Right lobe of liver (tissue), 6 donors: ENCODE data around the gene FHIT. TPM values are rescaled to one million over a fixed set of nuclear protein-coding genes. Genes with fewer than 3 reads are reported as not detected.

Source experiments
- ATAC-seq, 4 donors: fragments of 200-7000 bp; cut with Tn5 transposase; one replicate each; pipeline ENCODE4 v1.9.1; 2020; ENCODE audit warnings: mild to moderate bottlenecking in 4 of 4, moderate library complexity in 4 of 4
- DNase-seq, 3 donors: peaks; one replicate each; pipeline ENCODE4 v3.0.0-alpha.2; 2020
- H3K27ac ChIP-seq, 3 donors: fragments of 200-600 bp; one replicate each; pipeline ENCODE4 v1.8.0; 2022
- H3K27me3 ChIP-seq, 2 donors: fragments of 200-600 bp; one replicate each; pipeline ENCODE4 v1.8.0; 2022
- H3K36me3 ChIP-seq, 4 donors: fragments of 200-600 bp; sonication (generic) in 1 of 4; one replicate each; pipeline versions ENCODE4 v1.5.1 to v1.8.0; 2017 to 2022; ENCODE audit warnings: control low read depth in 1 of 4
- H3K4me1 ChIP-seq, 4 donors: fragments of 200-600 bp; sonication (generic) in 1 of 4; one replicate each; pipeline versions ENCODE4 v1.5.1 to v1.8.0; 2017 to 2022; ENCODE audit warnings: control low read depth in 1 of 4
- H3K4me3 ChIP-seq, 3 donors: fragments of 200-600 bp; one replicate each; pipeline ENCODE4 v1.8.0; 2022
- H3K9me3 ChIP-seq, 4 donors: fragments of 200-600 bp; sonication (generic) in 1 of 4; one replicate each; pipeline versions ENCODE4 v1.5.1 to v1.8.0; 2017 to 2022; ENCODE audit warnings: control low read depth in 1 of 4
- POLR2A ChIP-seq: fragments of 450-650 bp; IDR thresholded peaks from one replicate; pipeline ENCODE4 v1.6.1; 2017; ENCODE audit warnings: antibody characterized with exemption, mild to moderate bottlenecking
- WGBS: methylation state at CpG from one replicate; pipeline ENCODE4 v1.1.6; 2018; ENCODE audit warnings: low coverage, low lambda C conversion rate; ENCODE audit not compliant: insufficient coverage; ENCODE audit errors: missing lambda C conversion rate; 5-methylcytosine and 5-hydroxymethylcytosine counted together
- intact Hi-C, 2 donors: fragments of 100-400 bp; cut with DNase I; formaldehyde crosslinking; loops; one replicate each; pipeline versions ENCODE4 v1.11.2 to v1.14.1; 2022
- total RNA-seq, 6 experiments: library from RNA; depleted of rRNA in 2 of 6; stranded (reverse); fragments of >200 nt in 2 of 6; fragmentation: NEBNext Ultra II Directional in 3 of 6; extraction: Animal tissue kit (Norgen Biotek cat#: 25700) in 3 of 6; gene quantifications; one replicate each; pipeline versions ENCODE4 v1.1.0 to v1.2.4, GENCODE V29; 2016 to 2023
- TF ChIP-seq, protein P1 (sequence below), 4 donors: fragments of 200-600 bp in 3 of 4; fragments of 450-650 bp in 1 of 4; IDR thresholded peaks; one replicate each; pipeline versions ENCODE4 v1.5.1 to v1.8.0; 2016 to 2022; ENCODE audit warnings: antibody characterized with exemption in 4 of 4, mild to moderate bottlenecking in 2 of 4
- donor health status: DM: no; HTN: yes; CAD: no.
- donor health status: DM: no; HTN: no; CAD: no.
- donor health status: DM: no; HTN: no; CAD: no.
- donor health status: DM: no; HTN: yes; CAD: no.
- donor health status: DM: no; HTN: yes; CAD: no.

Gene FHIT
- total RNA-seq, 6 experiments from 2014 or later, result 6.6 to 11.2 (median 8.0) TPM

DNA sequence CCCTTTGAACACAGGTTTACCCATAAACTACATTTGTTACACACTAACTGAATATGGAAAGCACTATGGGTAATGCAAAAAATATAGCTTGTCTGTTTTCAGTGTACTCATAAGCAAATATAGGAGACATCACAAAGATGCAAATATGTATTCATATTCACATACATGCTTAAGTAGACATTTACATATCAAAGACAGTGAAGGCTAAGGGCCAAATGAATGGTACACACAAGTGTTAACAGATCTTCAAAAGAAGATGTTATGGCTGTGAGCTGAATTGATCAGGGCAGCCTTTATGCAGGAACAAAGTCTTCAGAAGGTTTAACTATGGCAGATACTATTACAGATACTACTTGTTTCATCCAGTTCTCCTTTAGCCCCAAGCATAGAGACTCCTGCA lies 384.1 kb downstream of the FHIT start:
- no peaks in the 10 kb centered on the region for H3K36me3 ChIP-seq
- H3K27ac ChIP-seq, result no peak overlapping the region
- ATAC-seq (no peak), DNase-seq (no peak)
- no peaks in the 10 kb centered on the region for H3K9me3 ChIP-seq
- intact Hi-C loops, result no loop called here
- no peak overlapping the region for H3K4me3 ChIP-seq
- H3K4me1 ChIP-seq, result no peaks in the 10 kb centered on the region
- H3K27me3 ChIP-seq, result no peaks in the 10 kb centered on the region
- TF ChIP-seq POLR2A, result no peak
- TF ChIP-seq, protein P1, sequence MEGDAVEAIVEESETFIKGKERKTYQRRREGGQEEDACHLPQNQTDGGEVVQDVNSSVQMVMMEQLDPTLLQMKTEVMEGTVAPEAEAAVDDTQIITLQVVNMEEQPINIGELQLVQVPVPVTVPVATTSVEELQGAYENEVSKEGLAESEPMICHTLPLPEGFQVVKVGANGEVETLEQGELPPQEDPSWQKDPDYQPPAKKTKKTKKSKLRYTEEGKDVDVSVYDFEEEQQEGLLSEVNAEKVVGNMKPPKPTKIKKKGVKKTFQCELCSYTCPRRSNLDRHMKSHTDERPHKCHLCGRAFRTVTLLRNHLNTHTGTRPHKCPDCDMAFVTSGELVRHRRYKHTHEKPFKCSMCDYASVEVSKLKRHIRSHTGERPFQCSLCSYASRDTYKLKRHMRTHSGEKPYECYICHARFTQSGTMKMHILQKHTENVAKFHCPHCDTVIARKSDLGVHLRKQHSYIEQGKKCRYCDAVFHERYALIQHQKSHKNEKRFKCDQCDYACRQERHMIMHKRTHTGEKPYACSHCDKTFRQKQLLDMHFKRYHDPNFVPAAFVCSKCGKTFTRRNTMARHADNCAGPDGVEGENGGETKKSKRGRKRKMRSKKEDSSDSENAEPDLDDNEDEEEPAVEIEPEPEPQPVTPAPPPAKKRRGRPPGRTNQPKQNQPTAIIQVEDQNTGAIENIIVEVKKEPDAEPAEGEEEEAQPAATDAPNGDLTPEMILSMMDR (IDR thresholded peaks at IDR 0.05), result no peak

DNA sequence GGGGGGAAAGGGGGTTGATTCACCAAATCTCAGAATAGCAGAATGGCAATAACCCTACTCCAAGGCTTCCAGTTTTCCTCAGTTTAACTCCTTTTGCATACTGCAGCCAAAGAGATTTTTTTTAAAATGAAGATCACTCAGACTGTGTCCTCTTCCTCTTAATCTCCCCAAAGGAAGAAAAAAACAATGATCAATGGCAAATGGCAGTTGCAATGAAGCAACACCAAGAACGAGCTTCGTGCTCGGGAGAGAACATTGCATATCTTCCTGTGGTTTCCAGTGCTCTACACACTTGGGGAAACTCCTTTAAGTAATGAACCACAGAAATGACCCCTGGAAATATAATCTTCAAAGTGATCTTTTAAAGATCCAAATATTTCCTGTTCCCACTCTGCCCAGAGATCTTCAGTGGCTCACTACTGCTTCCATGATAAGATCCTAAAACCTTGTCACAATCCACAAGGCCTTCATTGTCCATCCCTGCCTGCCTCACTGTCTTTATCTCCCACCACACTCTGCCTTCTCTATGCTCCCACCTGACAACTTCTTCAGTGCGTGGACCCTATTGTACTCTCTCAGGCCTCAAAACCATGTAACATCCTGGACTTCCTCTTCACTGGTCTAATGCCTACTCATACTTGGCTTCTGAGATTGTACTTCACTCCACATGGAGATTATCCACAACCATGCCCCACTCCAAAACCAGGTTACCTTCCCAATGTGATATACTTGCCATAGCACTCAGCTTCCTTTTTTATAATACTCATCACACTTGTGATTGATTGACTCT lies 394.8 kb downstream of the FHIT start:
- no peak for DNase-seq
- no peaks in the 10 kb centered on the region for H3K27me3 ChIP-seq
- H3K4me3 ChIP-seq, result no peak overlapping the region
- H3K4me1 ChIP-seq, result no peaks in the 10 kb centered on the region
- TF ChIP-seq POLR2A, result no peak
- 73% methylated on average over 4 of the region's 4 CpGs for WGBS
- H3K27ac ChIP-seq, result no peak overlapping the region
- no peak for ATAC-seq
- H3K36me3 ChIP-seq, result no peaks in the 10 kb centered on the region
- intact Hi-C loops, result no loop called here
- H3K9me3 ChIP-seq, result no peaks in the 10 kb centered on the region

DNA sequence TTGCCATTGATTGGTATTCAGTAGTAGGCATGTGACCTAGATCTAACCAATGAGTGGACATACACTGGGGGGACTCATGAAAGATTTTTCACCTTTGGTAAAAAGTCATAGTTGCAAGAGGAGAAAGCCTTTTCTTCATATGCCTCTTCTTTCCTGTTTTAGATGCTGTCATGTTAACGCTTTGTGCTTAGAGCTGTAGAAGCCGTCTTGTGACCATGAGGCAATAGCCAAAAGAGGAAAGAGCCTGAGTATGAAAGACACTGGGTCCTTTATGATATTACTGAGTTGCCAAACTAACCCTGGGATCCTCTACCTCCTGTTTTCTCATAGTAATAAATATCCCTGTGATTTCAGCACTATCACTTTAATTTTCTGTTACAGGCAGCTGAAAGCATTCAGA lies 396.0 kb downstream of the FHIT start:
- ATAC-seq, result peak in 2 of 4 donors; percentile 36 to 48
- intact Hi-C loops, result no loop called here

DNA sequence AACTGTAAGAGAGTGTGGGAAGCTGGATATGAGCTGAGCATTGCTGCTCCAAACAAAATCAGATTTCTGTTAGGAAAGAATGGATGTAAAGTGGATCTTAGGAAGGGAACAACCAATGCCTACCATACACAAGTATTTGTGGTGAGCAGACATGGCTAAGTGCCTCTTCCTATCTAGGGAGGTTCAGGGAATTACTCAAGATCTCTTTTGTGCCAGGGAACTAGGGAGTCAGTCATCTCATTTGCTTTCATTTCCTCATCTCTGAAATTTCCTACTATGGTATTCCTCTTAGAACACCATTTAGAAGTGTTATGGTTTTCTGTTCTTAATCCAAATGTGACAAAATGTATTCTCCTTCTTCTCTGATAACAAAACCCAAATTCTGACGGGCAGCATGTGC lies 396.5 kb downstream of the FHIT start:
- no peaks in the 10 kb centered on the region for H3K27me3 ChIP-seq
- TF ChIP-seq POLR2A, result no peak
- TF ChIP-seq, protein P1 (IDR thresholded peaks at IDR 0.05), result no peak

More for the DNA sequence above, 396.0 kb downstream of the FHIT start:
- Histone ChIP-seq H3K4me1 (no peaks in the 10 kb centered on the region), H3K27me3 (no peaks in the 10 kb centered on the region), H3K36me3 (no peaks in the 10 kb centered on the region), H3K9me3 (no peaks in the 10 kb centered on the region), H3K27ac (no peak overlapping the region), H3K4me3 (no peak overlapping the region)
- WGBS, result 70% methylated on average over 2 of the region's 2 CpGs
- DNase-seq, result no peak
- no peak for TF ChIP-seq POLR2A
- TF ChIP-seq, protein P1 (IDR thresholded peaks at IDR 0.05), result no peak

DNA sequence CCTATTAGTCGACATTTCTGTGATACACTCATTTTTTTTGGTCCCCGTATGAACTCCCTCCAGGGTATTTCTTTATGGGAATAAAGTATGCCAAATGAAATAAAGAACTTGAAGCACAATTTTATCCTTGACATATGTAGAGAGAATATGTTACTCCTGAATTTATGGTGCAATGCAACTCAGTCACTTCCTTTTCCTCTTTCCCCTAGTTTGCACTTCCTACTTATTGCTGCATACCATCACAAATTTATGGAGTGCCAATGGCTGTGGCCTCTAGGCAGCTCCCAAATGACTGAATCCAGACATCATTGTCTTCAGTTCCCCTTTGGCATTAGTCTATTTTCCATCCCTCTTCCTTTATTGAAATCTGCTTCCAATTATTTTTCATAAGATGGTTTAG lies 403.5 kb downstream of the FHIT start:
- DNase-seq (no peak), ATAC-seq (no peak)
- Histone ChIP-seq H3K27ac (no peak overlapping the region), H3K4me1 (no peaks in the 10 kb centered on the region), H3K27me3 (no peaks in the 10 kb centered on the region), H3K36me3 (no peaks in the 10 kb centered on the region), H3K9me3 (no peaks in the 10 kb centered on the region), H3K4me3 (no peak overlapping the region)
- intact Hi-C loops, result no loop called here
- WGBS, result 27% methylated on average over 2 of the region's 2 CpGs
- TF ChIP-seq, protein P1 (IDR thresholded peaks at IDR 0.05), result no peak
- no peak for TF ChIP-seq POLR2A

More for the DNA sequence above, 396.5 kb downstream of the FHIT start:
- ATAC-seq (peak in 2 of 4 donors; percentile 32 to 50), DNase-seq (no peak)
- intact Hi-C loops, result no loop called here
- no peaks in the 10 kb centered on the region for H3K36me3 ChIP-seq
- H3K27ac ChIP-seq, result no peak overlapping the region
- H3K4me3 ChIP-seq, result no peak overlapping the region
- no peaks in the 10 kb centered on the region for H3K9me3 ChIP-seq
- WGBS, result 91% methylated on average over 1 of the region's 1 CpG
- no peaks in the 10 kb centered on the region for H3K4me1 ChIP-seq
